T follicular helper cell (primary cell): ENCODE data around the gene C18orf63.
"Not testable (repeated sequence)": the region's sequence is repeated elsewhere in the genome, so short reads cannot be mapped to it uniquely, and the experiment has no call there.

ENCODE experiments used
- DNase-seq: peaks from one replicate; pipeline ENCODE4 v3.0.0-alpha.2; 2020; ENCODE audit warnings: low read depth

The C18orf63 gene

GRCh38 chr18:74286106-74286855 is 29.4 kb upstream of the C18orf63 start:
- DNase-seq, result no peak

- DNase-seq, result no peak
Observed at GRCh38 chr18:74286856-74287255, 28.8 kb upstream of the C18orf63 start.

GRCh38 chr18:74288041-74288440 is 27.6 kb upstream of the C18orf63 start:
- DNase-seq, result no peak

- DNase-seq, result no peak
Observed at GRCh38 chr18:74288730-74289129, 26.9 kb upstream of the C18orf63 start.

GRCh38 chr18:74289137-74289536 is 26.5 kb upstream of the C18orf63 start:
- DNase-seq, result no peak

GRCh38 chr18:74290021-74290420 is 25.6 kb upstream of the C18orf63 start:
- DNase-seq, result no peak

GRCh38 chr18:74290794-74291471 is 24.7 kb upstream of the C18orf63 start:
- peak; percentile 6 for DNase-seq

- peak; percentile 1 for DNase-seq
Observed at GRCh38 chr18:74291472-74291770, 24.2 kb upstream of the C18orf63 start.

GRCh38 chr18:74291771-74292540 is 23.7 kb upstream of the C18orf63 start, which contains the start of gene CYB5A:
Gene CYB5A (minus strand): TSS chr18:74291963. CDS start chr18:74291875, 88 bp downstream.
- peak; percentile 98 for DNase-seq

- no peak for DNase-seq
Observed at GRCh38 chr18:74292541-74292858, 23.1 kb upstream of the C18orf63 start.

GRCh38 chr18:74292982-74293381 is 22.7 kb upstream of the C18orf63 start:
- DNase-seq, result not testable (repeated sequence)

GRCh38 chr18:74294526-74294925 is 21.1 kb upstream of the C18orf63 start:
- no peak for DNase-seq

GRCh38 chr18:74299162-74299561 is 16.5 kb upstream of the C18orf63 start:
- no peak for DNase-seq

GRCh38 chr18:74299746-74300145 is 15.9 kb upstream of the C18orf63 start:
- DNase-seq, result no peak

GRCh38 chr18:74303306-74303705 is 12.3 kb upstream of the C18orf63 start:
- no peak for DNase-seq

- DNase-seq, result no peak
Observed at GRCh38 chr18:74303936-74304335, 11.7 kb upstream of the C18orf63 start.

GRCh38 chr18:74310411-74310810 is 5.2 kb upstream of the C18orf63 start:
- no peak for DNase-seq

- no peak for DNase-seq
Observed at GRCh38 chr18:74311000-74311399, 4.6 kb upstream of the C18orf63 start.

- no peak for DNase-seq
Observed at GRCh38 chr18:74314759-74315463, 728 bp upstream of the C18orf63 start.

- no peak for DNase-seq
Observed at GRCh38 chr18:74316257-74317170, 875 bp downstream of the C18orf63 start.

GRCh38 chr18:74326231-74326630 is 10.6 kb downstream of the C18orf63 start:
- no peak for DNase-seq
